KOPT-K1 (cell line): Measurements from ENCODE around the gene KCNJ6.
"Not testable (repeated sequence)": the region's sequence is repeated elsewhere in the genome, so short reads cannot be mapped to it uniquely, and the experiment has no call there.

Experiments used
- H3K27ac ChIP-seq: fragments of 200-600 bp; sonication (generic); 2 replicates; pipeline ENCODE4 v1.5.1; 2016; ENCODE audit warnings: antibody characterized with exemption, mild to moderate bottlenecking, low read depth, low read length; ENCODE audit not compliant: poor library complexity, severe bottlenecking
- H3K36me3 ChIP-seq: fragments of 200-600 bp; sonication (generic); 2 replicates; pipeline ENCODE4 v1.5.1; 2017; ENCODE audit warnings: antibody characterized with exemption, mild to moderate bottlenecking, low read length, moderate library complexity; ENCODE audit not compliant: insufficient read depth
- H3K9me3 ChIP-seq: fragments of 200-600 bp; sonication (generic); 2 replicates; pipeline ENCODE4 v1.5.1; 2017; ENCODE audit warnings: antibody characterized with exemption, low read length, mild to moderate bottlenecking; ENCODE audit not compliant: insufficient read depth, poor library complexity, severe bottlenecking

Gene KCNJ6

GRCh38 chr21:37742115-37742514 lies 174.1 kb downstream of the KCNJ6 start:
- Histone ChIP-seq H3K9me3 (no peaks in the 10 kb centered on the region), H3K36me3 (no peaks in the 10 kb centered on the region), H3K27ac (no peak overlapping the region)

GRCh38 chr21:37737996-37738395 lies 178.3 kb downstream of the KCNJ6 start:
- H3K9me3 ChIP-seq, result no peaks in the 10 kb centered on the region
- no peak overlapping the region for H3K27ac ChIP-seq
- no peaks in the 10 kb centered on the region for H3K36me3 ChIP-seq

- Histone ChIP-seq H3K36me3 (no peaks in the 10 kb centered on the region), H3K27ac (no peak overlapping the region), H3K9me3 (no peaks in the 10 kb centered on the region)
These were observed 178.8 kb downstream of the KCNJ6 start for GRCh38 chr21:37737507-37737906.

GRCh38 chr21:37734846-37735245 lies 181.4 kb downstream of the KCNJ6 start:
- no peak overlapping the region for H3K27ac ChIP-seq
- no peaks in the 10 kb centered on the region for H3K36me3 ChIP-seq
- H3K9me3 ChIP-seq, result no peaks in the 10 kb centered on the region

- no peaks in the 10 kb centered on the region for H3K36me3 ChIP-seq
- H3K27ac ChIP-seq, result no peak overlapping the region
- H3K9me3 ChIP-seq, result no peaks in the 10 kb centered on the region
These were observed 183.3 kb downstream of the KCNJ6 start for GRCh38 chr21:37732927-37733326.

- Histone ChIP-seq H3K9me3 (no peaks in the 10 kb centered on the region), H3K36me3 (no peaks in the 10 kb centered on the region), H3K27ac (no peak overlapping the region)
These were observed 192.1 kb downstream of the KCNJ6 start for GRCh38 chr21:37724201-37724600.

GRCh38 chr21:37717534-37717933 lies 198.7 kb downstream of the KCNJ6 start:
- no peaks in the 10 kb centered on the region for H3K36me3 ChIP-seq
- H3K27ac ChIP-seq, result no peak overlapping the region
- no peaks in the 10 kb centered on the region for H3K9me3 ChIP-seq

- not testable (repeated sequence) for H3K9me3 ChIP-seq, H3K36me3 ChIP-seq, H3K27ac ChIP-seq
These were observed 203.7 kb downstream of the KCNJ6 start for GRCh38 chr21:37712569-37712934.

GRCh38 chr21:37711836-37712568 lies 204.3 kb downstream of the KCNJ6 start:
- H3K9me3 ChIP-seq, result no peaks in the 10 kb centered on the region
- H3K27ac ChIP-seq, result no peak overlapping the region
- no peaks in the 10 kb centered on the region for H3K36me3 ChIP-seq

- no peak overlapping the region for H3K27ac ChIP-seq
- H3K9me3 ChIP-seq, result no peaks in the 10 kb centered on the region
- no peaks in the 10 kb centered on the region for H3K36me3 ChIP-seq
These were observed 204.9 kb downstream of the KCNJ6 start for GRCh38 chr21:37711286-37711829.

- no peak overlapping the region for H3K27ac ChIP-seq
- H3K9me3 ChIP-seq, result no peaks in the 10 kb centered on the region
- H3K36me3 ChIP-seq, result no peaks in the 10 kb centered on the region
These were observed 205.5 kb downstream of the KCNJ6 start for GRCh38 chr21:37710546-37711285.

- Histone ChIP-seq H3K27ac (no peak overlapping the region), H3K9me3 (no peaks in the 10 kb centered on the region), H3K36me3 (no peaks in the 10 kb centered on the region)
These were observed 211.5 kb downstream of the KCNJ6 start for GRCh38 chr21:37704751-37705150.

- Histone ChIP-seq H3K36me3 (no peaks in the 10 kb centered on the region), H3K9me3 (no peaks in the 10 kb centered on the region), H3K27ac (no peak overlapping the region)
These were observed 214.0 kb downstream of the KCNJ6 start for GRCh38 chr21:37702241-37702640.

- no peak overlapping the region for H3K27ac ChIP-seq
- no peaks in the 10 kb centered on the region for H3K36me3 ChIP-seq
- H3K9me3 ChIP-seq, result no peaks in the 10 kb centered on the region
These were observed 215.5 kb downstream of the KCNJ6 start for GRCh38 chr21:37700641-37701202.

GRCh38 chr21:37699024-37699775 lies 217.1 kb downstream of the KCNJ6 start:
- no peak overlapping the region for H3K27ac ChIP-seq
- H3K36me3 ChIP-seq, result no peaks in the 10 kb centered on the region
- peaks cover 8% of the 10 kb centered on the region for H3K9me3 ChIP-seq
